ENCODE results near the gene IL17A. TPM values are rescaled to one million over a fixed set of nuclear protein-coding genes. Genes with fewer than 3 reads are reported as not detected.

IL17A gene
- polyA plus RNA-seq (2013, experiment 1 of 2; ENCODE audit: insufficient read length), result not detected
- not detected for polyA plus RNA-seq (2013, experiment 2 of 2; ENCODE audit: insufficient read length)

GRCh38 chr6:52186075-52186474 lies at the start of gene IL17A:
IL17A (plus strand) TSS chr6:52186375; CDS start chr6:52186432, 57 bp downstream.
- no peak for DNase-seq

GRCh38 chr6:52136934-52137467 lies 49.2 kb upstream of the IL17A start:
- no peak for DNase-seq

- no peak for DNase-seq
Measured at GRCh38 chr6:52138284-52138683, 47.9 kb upstream of the IL17A start.

GRCh38 chr6:52139985-52140680 lies 46.0 kb upstream of the IL17A start:
- DNase-seq, result no peak

GRCh38 chr6:52141596-52141995 lies 44.6 kb upstream of the IL17A start:
- DNase-seq, result no peak

GRCh38 chr6:52142556-52142955 lies 43.6 kb upstream of the IL17A start:
- DNase-seq, result no peak

GRCh38 chr6:52143551-52143950 lies 42.6 kb upstream of the IL17A start:
- DNase-seq, result no peak

GRCh38 chr6:52144196-52145076 lies 41.7 kb upstream of the IL17A start:
- no peak for DNase-seq

- DNase-seq, result no peak
Measured at GRCh38 chr6:52146851-52147445, 39.2 kb upstream of the IL17A start.

- DNase-seq, result no peak
Measured at GRCh38 chr6:52149076-52149475, 37.1 kb upstream of the IL17A start.

- DNase-seq, result no peak
Measured at GRCh38 chr6:52149949-52150348, 36.2 kb upstream of the IL17A start.

- DNase-seq, result no peak
Measured at GRCh38 chr6:52152070-52152423, 34.1 kb upstream of the IL17A start.

GRCh38 chr6:52152711-52153160 lies 33.4 kb upstream of the IL17A start:
- DNase-seq, result no peak

- DNase-seq, result no peak
Measured at GRCh38 chr6:52154381-52154780, 31.8 kb upstream of the IL17A start.

- DNase-seq, result no peak
Measured at GRCh38 chr6:52155791-52156576, 30.2 kb upstream of the IL17A start.

GRCh38 chr6:52157301-52157941 lies 28.8 kb upstream of the IL17A start:
- peak; percentile 27 for DNase-seq

- DNase-seq, result no peak
Measured at GRCh38 chr6:52160472-52161104, 25.6 kb upstream of the IL17A start.

GRCh38 chr6:52161689-52162438 lies 24.3 kb upstream of the IL17A start:
- DNase-seq, result no peak

- DNase-seq, result peak; percentile 29
Measured at GRCh38 chr6:52162940-52163908, 23.0 kb upstream of the IL17A start.

All from fibroblast of skin of scalp (primary cell).